Lower lobe of right lung (tissue), 2 donors: Measurements from ENCODE around the gene GNAQ. TPM values are rescaled to one million over a fixed set of nuclear protein-coding genes. Genes with fewer than 3 reads are reported as not detected.

Experiments
- ATAC-seq, 2 donors: fragments of 200-7000 bp; cut with Tn5 transposase; one replicate each; pipeline ENCODE4 v1.9.1; 2020 to 2022; ENCODE audit warnings: mild to moderate bottlenecking in 2 of 2, moderate library complexity in 2 of 2
- DNase-seq: peaks from one replicate; pipeline ENCODE4 v3.0.0-alpha.2; 2020
- H3K27ac ChIP-seq: fragments of 200-600 bp; one replicate; pipeline ENCODE4 v1.8.0; 2022
- H3K27me3 ChIP-seq: fragments of 200-600 bp; one replicate; pipeline ENCODE4 v1.8.0; 2022; ENCODE audit warnings: low read depth
- H3K36me3 ChIP-seq: fragments of 200-600 bp; one replicate; pipeline ENCODE4 v1.8.0; 2022; ENCODE audit warnings: mild to moderate bottlenecking
- H3K4me1 ChIP-seq: fragments of 200-600 bp; one replicate; pipeline ENCODE4 v1.8.0; 2022
- H3K4me3 ChIP-seq: fragments of 200-600 bp; one replicate; pipeline ENCODE4 v1.8.0; 2022; ENCODE audit warnings: mild to moderate bottlenecking
- H3K9me3 ChIP-seq: fragments of 200-600 bp; one replicate; pipeline ENCODE4 v1.8.0; 2022
- CTCF ChIP-seq: fragments of 200-600 bp; IDR thresholded peaks from one replicate; pipeline ENCODE4 v1.8.0; 2022; ENCODE audit warnings: antibody characterized with exemption, mild to moderate bottlenecking
- intact Hi-C: fragments of 100-400 bp; cut with DNase I; formaldehyde crosslinking; loops from one replicate; pipeline ENCODE4 v1.11.0; 2022
- total RNA-seq: library from RNA; stranded (reverse); fragmentation: NEBNext Ultra II Directional; extraction: Animal tissue kit (Norgen Biotek cat#: 25700); gene quantifications from one replicate; pipeline ENCODE4 v1.2.1, GENCODE V29; 2021
- donor health status: DM: no; HTN: yes; CAD: no; lungs with severe emphysema.

Gene GNAQ
- total RNA-seq, 1 donor from 2014 or later = 130 TPM

- Histone ChIP-seq H3K4me1 (peaks cover 63% of the 10 kb centered on the region), H3K4me3 (no peak overlapping the region), H3K27me3 (no peaks in the 10 kb centered on the region), H3K36me3 (no peaks in the 10 kb centered on the region), H3K9me3 (no peaks in the 10 kb centered on the region), H3K27ac (no peak overlapping the region)
- TF ChIP-seq CTCF = no peak
- DNase-seq = no peak
- intact Hi-C loops = no loop called here
- ATAC-seq = no peak
Measured at GRCh38 chr9:77985996-77986395, 45.6 kb downstream of the GNAQ start.

GRCh38 chr9:77983320-77983662 is 48.3 kb downstream of the GNAQ start:
- H3K27me3 ChIP-seq = no peaks in the 10 kb centered on the region
- H3K4me1 ChIP-seq = peaks cover 65% of the 10 kb centered on the region
- no peak overlapping the region for H3K4me3 ChIP-seq
- intact Hi-C loops = no loop called here
- DNase-seq (no peak), ATAC-seq (no peak)
- TF ChIP-seq CTCF = no peak
- H3K36me3 ChIP-seq = peaks cover 6% of the 10 kb centered on the region
- H3K9me3 ChIP-seq = no peaks in the 10 kb centered on the region
- H3K27ac ChIP-seq = no peak overlapping the region

GRCh38 chr9:77982581-77983319 is 48.9 kb downstream of the GNAQ start:
- Histone ChIP-seq H3K27ac (no peak overlapping the region), H3K9me3 (no peaks in the 10 kb centered on the region), H3K4me3 (no peak overlapping the region), H3K36me3 (peaks cover 6% of the 10 kb centered on the region), H3K27me3 (no peaks in the 10 kb centered on the region), H3K4me1 (peaks cover 65% of the 10 kb centered on the region)
- ATAC-seq (no peak), DNase-seq (no peak)
- intact Hi-C loops = no loop called here
- TF ChIP-seq CTCF = no peak

- intact Hi-C loops = no loop called here
- ATAC-seq (peak in 1 of 2 donors; percentile 65), DNase-seq (no peak)
- H3K9me3 ChIP-seq = no peaks in the 10 kb centered on the region
- peaks cover 6% of the 10 kb centered on the region for H3K36me3 ChIP-seq
- no peaks in the 10 kb centered on the region for H3K27me3 ChIP-seq
- H3K27ac ChIP-seq = no peak overlapping the region
- H3K4me3 ChIP-seq = no peak overlapping the region
- no peak for TF ChIP-seq CTCF
- peaks cover 65% of the 10 kb centered on the region for H3K4me1 ChIP-seq
Measured at GRCh38 chr9:77981907-77982306, 49.7 kb downstream of the GNAQ start.

GRCh38 chr9:77981332-77981731 is 50.3 kb downstream of the GNAQ start:
- ATAC-seq (peak; percentile 50 to 52), DNase-seq (no peak)
- TF ChIP-seq CTCF = no peak
- Histone ChIP-seq H3K4me1 (peaks cover 69% of the 10 kb centered on the region), H3K9me3 (no peaks in the 10 kb centered on the region), H3K36me3 (peaks cover 6% of the 10 kb centered on the region), H3K27me3 (no peaks in the 10 kb centered on the region), H3K4me3 (no peak overlapping the region), H3K27ac (no peak overlapping the region)
- intact Hi-C loops = no loop called here
